Islet precursor cell (in vitro differentiated cells): Measurements from ENCODE around the gene KCNG2.

ENCODE experiments used
- DNase-seq: peaks from one replicate; pipeline ENCODE4 v3.0.0-alpha.2; 2018

Gene KCNG2

GRCh38 chr18:79912409-79912991 lies 114.8 kb downstream of the KCNG2 start:
- peak; percentile 50 for DNase-seq

DNA sequence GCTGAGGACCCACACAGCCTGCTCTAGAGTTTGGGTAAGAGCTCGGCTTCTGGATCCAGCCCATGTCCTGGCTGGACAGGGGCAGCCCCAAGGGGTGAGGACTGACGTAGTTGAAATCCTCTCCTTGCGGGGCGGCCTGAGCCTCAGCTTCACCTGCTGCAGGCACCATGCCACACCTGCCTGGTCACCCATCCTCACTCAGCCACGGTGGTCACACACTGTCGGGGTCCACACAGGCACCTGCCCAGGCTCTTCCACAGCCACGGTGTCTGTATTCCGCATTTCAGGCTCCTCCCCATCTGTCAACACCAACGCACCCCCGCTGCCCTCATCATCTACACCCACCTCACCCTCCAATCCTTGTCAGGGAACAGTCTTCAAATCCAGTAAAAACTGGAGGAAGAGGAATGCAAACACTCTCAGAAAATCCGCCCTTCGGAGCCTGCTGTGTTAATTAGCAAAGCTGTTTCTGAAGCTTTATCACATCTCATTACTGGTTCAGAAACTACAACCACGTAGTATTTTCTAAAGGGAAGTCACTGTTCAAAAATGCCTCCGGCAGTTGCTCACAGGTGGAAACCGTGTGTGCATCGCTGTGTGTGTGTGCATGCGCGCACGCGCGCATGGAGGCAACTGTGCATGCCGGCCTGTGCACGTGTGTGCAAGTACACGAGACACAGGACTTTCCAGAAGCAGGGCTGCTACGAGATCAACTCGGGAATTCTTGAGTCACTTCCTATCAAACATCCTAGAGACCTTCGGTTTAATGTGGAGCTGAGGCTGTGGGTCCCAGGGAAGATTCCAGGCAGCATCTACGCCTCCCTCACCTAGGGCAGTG lies 115.5 kb downstream of the KCNG2 start:
- peak; percentile 39 for DNase-seq

GRCh38 chr18:79914614-79915160 lies 116.9 kb downstream of the KCNG2 start:
- peak; percentile 45 for DNase-seq

- peak; percentile 48 for DNase-seq
These were observed 117.7 kb downstream of the KCNG2 start for GRCh38 chr18:79915161-79916127.

GRCh38 chr18:79916128-79916494 lies 118.4 kb downstream of the KCNG2 start:
- DNase-seq, result peak; percentile 24

GRCh38 chr18:79916546-79917168 lies 118.9 kb downstream of the KCNG2 start:
- peak; percentile 29 for DNase-seq

GRCh38 chr18:79917169-79917852 lies 119.6 kb downstream of the KCNG2 start:
- peak; percentile 32 for DNase-seq

DNA sequence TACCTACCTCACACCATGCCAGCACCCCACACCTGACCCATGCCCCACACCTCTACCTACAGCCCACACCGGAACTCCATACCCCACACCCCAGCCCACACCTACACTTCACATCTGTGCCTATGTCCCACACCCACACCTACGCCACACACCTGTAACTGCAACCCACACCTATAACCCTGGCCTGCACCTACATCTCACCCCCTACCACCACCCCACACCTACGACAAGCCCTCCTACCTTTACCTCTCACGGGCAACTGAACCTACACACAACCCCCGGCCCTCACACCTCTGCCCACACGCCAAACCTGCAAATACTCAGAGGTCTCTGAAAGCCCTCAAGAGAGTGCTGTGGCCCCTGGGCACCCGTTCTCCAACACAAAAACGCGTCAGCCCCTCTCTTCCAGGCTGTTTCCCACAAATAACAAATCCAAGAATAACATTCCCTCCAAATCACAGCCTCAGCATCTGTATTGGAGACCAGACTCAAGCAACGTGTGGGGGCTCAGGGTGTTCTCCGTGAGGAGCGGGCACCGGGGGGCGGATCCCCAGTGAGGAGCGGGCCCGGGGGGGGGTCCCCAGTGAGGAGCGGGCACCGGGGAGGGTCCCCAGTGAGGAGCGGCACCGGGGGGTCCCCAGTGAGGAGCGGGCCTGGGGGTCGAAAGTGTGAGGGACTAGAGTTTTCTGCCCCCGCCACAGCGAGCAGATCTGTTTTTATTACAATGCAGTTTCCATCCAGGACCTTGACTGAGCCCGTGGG lies 120.3 kb downstream of the KCNG2 start:
- peak; percentile 27 for DNase-seq

DNA sequence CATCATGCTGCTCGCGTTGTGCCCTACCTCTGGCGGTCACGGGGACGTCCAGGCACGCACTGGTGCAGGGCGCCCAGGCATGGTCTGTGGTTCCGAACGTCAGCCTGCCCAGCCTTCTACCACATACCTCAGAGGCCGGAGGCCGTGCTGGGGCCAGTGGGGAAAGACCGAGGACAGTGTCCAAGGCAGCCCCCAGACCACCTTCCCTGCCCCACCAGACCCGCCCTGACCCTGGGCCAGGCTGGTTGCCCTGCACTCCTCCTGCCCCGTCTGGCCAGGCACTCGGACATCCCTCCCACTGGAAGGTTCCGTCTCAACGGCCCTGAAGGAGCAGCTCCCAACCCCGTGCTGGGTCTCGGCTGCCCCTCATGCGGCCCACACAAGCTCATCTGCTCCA lies 120.9 kb downstream of the KCNG2 start:
- peak; percentile 37 for DNase-seq

GRCh38 chr18:79919089-79919488 lies 121.4 kb downstream of the KCNG2 start:
- DNase-seq, result peak; percentile 37

DNA sequence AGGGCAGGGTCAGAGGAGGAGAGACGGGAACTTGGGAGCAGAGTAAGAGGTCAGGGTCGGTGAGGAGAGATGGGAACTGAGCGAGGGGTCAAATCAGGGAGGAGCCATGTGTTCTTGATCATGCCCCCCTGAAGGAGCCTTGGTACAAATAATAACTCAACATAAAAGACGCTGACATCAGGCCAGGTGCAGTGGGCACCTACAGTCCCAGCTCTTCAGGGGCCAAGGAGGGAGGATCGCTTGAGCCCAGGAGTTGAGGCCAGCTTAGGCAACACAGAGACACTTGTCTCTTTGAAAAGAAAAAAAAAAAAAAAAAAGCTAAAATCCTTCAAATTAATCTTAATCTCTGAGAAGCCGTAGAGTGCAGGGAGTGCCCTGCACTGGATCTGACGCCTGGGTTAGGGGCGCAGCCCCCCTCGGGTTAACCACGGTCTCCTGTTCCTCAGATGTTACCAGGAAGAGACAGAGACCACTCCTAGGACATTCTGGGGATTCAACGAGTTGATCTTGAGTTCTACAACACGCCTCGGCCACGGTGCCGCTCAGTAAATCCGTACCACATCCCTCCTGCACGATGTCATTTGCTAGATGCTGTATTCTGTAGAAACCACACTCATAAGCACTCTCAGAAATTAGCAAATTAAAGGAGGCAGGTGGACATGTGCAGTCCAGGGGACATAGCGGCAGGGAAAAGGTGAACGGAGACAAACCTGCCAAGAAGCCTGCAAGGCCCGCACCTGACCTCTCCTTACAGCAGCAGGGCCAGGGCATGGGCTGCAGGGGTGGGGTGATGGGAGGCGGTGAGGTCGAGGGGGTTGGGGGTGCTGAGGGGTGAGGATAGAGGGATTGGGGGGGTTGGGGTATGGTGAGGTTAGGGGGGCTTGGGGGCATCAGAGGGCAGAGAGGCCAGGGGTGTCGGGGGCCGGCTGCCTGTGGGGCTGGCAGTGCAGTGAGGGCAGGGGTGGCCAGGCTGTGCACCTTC lies 124.5 kb downstream of the KCNG2 start:
- DNase-seq, result peak; percentile 14

DNA sequence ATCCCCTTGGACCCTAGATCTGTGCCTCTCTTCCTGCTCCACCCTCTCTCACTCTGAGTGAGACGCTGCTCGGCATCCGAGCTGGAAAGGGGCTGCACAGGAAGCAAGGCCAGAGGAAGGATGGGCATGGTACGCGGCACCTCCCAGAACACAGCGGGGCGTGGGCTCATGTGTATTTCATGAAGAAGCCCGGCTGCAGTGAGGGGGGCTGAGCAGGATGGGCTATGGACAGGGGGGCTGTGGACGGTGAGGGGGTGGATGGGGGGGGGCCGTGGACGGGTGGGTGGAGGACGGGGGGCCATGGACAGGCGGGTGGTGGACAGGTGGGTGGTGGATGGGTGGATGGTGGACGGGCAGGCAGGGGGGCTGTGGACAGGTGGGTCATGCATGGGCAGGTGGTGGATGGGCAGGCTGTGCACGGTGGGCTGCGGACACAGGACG lies 125.3 kb downstream of the KCNG2 start:
- peak; percentile 13 for DNase-seq

DNA sequence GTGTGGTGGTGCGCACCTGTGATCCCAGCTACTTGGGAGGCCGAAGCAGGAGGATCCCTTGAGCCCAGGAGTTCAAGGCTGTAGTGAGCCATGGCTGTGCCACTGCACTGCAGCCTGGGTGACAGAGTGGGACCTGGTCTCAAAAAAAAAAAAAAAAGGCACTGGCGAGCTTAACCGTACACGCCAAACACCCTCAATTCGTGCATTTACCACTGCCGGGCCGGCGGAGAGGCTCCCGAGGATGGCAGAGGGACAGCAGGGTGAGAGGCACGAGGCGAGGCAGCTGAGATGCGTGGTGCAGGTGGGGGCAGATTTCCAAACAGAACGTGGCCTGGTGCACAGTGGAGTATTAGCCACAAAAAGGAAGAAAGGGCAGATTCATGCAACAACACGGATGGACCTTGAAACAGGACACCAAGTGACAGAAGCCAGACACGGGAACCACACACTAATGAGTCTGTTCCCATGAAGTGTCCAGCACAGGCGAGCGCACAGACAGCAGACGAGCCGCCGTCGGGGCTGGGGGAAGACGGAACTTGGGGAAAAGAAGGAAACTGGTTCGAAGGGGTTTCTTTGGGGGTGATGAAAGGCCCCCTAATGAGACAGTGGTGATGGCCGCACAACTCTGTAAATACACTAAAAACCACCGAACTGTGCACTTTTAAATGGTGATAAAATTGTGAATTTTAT lies 126.3 kb downstream of the KCNG2 start:
- peak; percentile 21 for DNase-seq

DNA sequence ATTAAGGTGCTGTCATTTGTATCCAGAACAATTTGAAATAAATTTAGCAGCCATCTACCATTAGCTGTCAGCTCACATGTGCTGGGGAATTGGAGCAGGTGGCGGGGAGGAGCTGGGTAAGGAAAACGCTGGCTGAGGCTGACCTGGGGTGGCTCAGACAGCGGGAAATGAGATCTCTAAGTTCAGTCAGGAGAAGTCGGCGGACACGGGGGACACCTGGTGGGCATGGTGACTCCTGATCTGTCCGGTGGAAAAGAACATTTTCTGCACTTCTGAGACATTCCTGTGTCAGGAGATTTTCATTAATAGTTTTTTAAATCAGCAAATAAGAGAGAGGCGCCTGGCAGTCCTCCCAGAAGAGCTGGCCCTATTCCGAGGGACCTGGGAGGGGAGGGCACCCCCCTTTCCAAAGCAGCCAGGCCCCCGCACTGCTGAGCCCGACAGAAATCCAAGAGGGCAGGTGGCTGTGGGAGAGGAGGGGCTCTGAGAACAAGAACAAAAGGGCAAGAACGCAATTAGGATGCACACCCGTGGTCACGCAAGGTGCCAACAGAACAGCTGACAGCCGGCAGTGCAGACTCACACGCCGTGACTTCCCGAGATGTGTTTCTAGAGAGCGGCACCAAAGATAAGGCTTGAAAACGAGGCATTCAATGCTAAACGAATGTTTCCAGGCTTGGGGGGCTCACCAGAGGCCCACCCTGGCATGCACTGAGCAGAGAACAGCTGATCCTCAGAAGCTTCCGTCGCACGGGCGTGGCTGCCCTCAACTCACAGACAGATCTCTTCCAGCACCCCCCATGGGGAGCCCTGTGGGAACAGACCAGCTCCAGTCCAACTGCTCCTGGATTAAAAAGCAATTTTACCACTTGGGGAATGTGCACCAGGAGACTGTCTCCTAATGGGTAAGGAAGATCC lies 127.3 kb downstream of the KCNG2 start:
- peak; percentile 29 for DNase-seq

DNA sequence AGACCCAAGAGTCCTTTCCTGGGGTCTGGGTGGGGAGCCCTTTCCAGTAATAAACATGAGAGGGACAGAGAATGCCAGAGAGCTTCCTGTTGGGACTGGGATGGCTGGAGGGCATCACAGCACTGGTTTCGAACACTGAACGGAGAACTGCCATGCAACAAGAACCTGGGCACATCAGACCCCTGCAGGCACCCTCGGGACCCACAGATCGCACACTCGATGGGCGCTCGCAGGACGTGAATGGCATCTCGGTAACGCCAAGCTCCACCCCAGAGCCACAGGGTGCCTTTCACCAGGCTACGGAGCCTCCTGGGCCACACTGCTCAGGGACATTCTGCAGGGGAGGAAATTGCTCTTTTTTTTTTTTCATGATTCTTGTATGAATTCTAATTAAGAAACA lies 128.6 kb downstream of the KCNG2 start:
- DNase-seq, result peak; percentile 30

DNA sequence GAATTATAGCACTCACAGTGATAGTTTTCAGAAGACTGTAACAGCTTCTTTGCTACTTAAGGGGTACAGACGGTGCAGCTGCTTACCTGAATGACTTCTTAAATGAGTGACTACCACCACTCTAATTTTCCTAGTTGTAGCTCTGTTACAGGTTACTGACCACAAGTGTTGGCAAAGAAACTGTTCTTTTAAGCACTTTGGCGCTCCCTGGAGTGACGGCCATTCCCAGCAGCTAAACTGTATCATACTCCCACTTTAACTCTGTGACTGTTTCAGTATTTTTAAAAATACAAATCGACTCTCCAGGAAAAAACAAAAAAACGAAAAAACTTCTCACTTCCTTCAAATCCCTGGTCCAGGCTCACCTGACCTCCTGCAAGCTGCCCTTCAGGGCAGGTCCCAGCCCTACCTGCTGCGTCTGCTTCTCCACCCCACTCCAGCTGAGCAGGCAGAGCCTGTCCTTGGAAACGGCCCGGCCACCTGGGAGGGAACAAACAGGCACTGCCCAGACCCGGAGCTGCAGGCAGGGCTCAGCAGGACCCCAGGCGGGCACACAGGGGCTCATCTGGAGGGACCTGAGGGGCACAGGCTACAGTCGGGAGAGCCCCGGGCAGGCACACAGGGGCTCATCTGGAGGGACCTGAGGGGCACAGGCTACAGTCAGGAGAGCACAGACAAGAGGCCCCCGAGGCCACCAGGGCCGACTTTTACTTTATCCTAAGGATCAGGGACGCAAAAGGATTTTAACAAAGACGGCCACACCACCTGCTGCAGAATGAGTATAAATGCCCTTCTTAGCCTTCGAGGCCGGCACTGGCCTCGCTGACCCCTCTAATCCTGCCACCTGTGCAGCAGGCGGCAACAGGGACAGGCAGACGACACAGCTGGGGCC lies 129.2 kb downstream of the KCNG2 start:
- DNase-seq, result peak; percentile 54
